GM18868 (cell line): ENCODE measurements around the gene NDUFS7.

ENCODE experiments used
- ATAC-seq: cut with Tn5 transposase; IDR thresholded peaks from one replicate; pipeline ENCODE4 v1.9.1; 2021; ENCODE audit warnings: mild to moderate bottlenecking, moderate library complexity; ENCODE audit not compliant: unreplicated experiment

The NDUFS7 gene

DNA sequence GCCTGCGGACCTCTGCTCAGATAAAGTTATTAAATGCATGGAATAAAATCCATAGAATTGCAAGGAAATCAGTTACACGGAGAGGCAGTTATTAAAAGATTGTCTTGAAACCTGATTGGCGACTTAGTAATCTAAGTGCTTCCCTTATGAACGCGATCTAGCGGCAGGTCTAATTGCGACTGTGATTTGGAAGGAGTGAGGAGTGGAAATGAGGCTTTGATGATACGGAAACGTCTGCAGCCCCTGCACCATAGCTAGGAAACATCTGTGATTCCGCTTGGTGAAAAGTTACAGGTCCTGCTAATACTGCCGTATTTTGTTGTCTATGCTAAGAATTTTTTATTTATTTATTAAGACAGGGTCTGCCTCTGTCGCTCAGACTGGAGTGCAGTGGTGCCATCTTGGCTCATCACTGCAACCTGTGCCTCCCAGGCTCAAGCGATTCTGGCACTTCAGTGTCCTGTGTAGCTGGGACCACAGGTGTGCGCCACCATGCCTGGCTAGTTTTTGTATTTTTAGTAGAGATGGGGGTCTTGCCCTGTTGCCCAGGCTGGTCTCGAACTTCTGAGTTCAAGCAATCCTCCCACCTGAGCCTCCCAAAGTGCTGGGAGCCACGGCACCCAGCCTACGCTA lies 887 bp downstream of the NDUFS7 start:
- no peak for ATAC-seq

DNA sequence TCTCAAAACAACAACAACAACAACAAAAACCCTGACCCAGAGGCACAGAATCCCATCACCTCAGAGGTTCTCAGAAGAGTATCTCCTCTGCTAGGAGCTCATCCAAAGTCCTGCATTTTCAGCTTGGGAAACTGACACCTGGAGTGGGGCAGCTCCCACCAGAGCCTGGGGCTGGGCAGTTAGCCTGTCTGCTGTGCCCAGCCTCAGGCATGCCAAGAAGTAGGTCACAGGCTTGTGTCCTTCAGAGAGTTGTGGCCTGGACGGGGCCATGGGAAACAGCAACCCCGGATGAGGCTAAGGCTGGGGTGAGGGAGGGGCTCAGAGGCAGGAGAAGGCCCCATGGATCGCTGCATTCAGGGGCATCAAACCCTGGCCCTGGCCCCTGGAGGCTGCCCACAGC lies 2.1 kb downstream of the NDUFS7 start:
- no peak for ATAC-seq

DNA sequence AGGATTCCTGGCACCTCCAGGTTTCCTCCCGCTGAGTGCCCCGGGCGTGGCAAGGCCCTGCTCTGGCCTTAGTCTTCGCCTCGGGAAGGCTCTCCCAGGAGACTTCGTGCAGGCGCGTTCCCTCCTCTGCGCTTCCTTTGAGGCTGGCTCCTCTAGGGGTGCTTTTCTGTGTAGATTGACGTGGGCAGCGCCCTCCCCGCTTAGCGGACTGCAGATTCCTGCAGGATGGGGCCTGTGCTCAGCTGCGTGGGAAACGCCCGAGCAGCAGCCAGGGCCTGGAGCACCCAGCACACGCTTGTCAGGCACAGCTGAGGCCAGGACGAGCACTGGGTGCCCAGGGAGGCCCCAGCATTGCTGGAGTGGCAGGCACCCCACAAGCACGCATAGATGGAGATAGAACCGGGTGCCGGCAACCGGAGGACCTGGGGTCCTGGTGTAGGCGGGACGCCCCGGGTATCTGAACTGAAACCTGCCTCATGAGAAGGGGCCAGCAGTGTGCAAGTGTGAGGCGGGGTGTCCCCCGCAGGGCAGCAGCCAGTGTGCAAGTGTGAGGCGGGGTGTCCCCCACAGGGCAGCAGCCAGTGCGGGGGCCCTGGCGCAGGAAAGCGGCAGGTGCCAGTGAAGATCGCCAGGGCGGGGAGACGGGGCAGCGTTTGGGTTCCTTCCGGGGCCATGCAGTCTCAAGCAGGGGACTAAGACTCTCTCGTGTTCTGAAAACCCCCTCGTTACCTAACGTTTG lies 3.4 kb downstream of the NDUFS7 start:
- ATAC-seq: no peak

DNA sequence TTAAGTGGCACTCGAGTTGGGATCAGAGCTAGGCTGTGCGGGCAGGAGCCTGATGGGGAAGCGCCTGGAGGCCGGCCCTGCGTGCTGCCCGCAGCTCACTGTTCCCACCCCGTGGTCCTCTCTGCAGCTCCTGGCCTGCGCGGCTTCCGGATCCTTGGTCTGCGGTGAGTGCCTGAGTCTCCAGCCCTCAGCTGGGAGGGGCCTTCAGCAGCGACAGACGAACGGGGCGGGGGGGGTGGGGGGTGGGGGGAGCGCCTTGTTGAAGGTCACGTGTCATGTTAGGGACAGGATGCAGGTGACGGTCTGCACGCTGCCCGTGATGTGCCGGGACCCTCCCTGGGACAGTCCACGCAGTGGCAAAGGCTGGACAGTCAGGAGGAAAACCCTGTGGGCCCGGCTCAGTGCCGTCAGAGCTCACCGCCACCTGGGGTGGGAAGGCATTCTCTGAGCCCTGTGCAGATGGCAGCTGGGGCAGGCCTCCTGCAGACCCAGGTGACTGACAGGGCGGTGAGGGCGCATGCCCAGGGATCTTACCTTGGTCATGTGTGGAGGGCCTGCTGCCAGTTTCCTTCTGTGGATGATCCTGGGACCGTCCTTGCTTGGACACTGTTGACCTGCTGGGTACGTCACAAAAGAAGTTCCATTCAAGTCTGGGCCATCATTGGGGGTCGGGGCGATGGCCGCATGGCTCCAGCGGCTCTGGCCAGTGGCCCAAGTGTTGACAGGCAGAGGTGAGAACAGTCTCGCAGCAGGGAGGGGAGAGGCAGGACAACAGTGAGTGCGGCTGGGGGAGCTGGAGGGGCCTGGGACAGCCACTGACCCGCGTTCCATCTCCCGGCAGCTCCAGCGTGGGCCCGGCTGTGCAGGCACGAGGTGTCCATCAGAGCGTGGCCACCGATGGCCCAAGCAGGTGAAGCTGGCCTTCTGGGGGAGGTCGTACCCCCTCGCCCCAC lies 4.3 kb downstream of the NDUFS7 start:
- ATAC-seq: no peak

DNA sequence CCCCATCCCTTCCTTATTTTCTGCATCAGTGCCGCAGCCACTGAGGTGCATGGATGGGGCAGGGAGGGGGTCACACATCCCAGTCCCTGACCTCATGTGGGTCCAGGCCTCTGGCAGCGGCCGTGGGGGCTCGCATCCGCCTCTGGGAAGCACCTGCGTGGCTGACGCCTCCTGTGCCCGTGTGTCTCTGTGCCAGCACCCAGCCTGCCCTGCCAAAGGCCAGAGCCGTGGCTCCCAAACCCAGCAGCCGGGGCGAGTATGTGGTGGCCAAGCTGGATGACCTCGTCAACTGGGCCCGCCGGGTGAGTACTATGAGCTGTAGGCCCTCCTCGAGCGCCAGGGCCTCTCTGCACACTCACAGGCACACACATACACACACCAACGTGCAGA lies 4.9 kb downstream of the NDUFS7 start:
- no peak for ATAC-seq

DNA sequence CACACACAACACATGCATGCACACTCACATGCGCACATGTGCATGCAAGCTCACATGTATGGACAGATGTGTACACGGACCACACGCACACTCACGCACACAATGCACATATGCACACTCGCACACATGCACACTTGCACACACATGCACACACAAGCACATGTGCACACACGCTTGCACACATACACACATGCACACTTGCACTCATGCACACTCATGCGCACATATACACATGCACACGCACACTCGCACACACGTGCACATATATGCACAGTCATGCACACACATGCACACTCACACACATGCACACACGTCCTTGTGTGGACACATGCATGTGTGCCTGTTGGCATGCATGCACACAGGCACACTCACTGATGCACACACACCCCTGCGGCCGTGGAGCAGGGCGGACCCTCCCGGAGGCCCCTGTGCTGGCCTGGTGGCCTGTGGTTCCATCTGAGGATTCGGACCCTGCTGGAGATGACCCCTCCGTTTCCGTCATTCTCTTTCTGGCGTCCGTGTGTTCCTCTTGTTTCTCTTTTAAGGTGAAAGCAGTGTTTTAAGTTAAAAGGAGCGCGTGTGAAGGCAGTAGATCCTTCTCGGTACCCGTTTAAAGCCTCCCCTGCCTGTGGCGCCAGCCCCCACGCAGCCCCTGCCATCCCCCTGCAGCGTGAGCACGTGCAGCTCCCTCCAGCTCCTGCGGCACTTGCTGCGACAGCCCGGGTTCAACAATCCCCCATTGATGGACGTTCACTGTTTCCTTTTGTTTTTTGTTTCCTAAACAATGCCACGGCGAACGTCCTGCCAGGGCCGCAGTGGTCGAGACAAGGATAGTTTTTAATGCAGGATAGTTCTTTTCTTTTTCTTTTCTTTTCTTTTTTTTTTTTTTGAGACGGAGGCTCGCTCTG lies 5.6 kb downstream of the NDUFS7 start:
- no peak for ATAC-seq

DNA sequence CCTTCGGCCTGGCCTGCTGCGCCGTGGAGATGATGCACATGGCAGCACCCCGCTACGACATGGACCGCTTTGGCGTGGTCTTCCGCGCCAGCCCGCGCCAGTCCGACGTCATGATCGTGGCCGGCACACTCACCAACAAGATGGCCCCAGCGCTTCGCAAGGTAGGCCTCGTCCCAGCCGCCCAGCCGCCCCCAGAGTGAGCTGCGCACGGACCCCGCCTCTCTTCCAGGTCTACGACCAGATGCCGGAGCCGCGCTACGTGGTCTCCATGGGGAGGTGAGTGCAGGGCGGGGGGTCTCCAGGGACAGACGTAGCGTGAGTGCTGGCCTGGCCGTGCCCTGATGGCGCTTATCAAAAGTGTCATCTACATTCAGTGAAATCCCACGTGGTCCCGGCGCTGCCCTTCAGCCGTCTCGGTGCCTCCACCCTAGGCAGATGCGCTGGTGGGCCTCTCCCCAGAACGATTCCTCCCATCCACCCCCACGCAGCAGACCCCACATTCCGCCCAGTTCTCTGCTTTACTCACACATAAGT lies 7.2 kb downstream of the NDUFS7 start:
- ATAC-seq: no peak

DNA sequence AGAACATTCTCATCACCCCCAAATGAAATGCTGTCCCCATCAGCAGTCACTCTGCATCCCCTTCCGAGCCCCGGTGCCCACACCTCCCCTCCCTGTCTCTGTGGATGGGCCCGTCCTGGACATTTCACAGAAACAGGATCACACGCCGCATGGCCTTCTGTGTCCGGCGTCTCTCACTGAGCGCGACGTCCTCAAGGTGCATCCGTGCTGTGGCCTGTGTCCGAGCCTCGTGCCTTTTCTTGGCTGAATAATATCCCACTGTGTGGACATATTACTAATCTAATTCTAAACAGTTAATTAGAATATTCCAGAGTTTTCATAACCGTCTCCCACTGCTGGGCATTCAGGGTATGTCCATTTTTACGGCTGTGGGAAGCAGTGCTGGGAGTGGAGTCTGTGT lies 8.7 kb downstream of the NDUFS7 start:
- ATAC-seq: no peak

DNA sequence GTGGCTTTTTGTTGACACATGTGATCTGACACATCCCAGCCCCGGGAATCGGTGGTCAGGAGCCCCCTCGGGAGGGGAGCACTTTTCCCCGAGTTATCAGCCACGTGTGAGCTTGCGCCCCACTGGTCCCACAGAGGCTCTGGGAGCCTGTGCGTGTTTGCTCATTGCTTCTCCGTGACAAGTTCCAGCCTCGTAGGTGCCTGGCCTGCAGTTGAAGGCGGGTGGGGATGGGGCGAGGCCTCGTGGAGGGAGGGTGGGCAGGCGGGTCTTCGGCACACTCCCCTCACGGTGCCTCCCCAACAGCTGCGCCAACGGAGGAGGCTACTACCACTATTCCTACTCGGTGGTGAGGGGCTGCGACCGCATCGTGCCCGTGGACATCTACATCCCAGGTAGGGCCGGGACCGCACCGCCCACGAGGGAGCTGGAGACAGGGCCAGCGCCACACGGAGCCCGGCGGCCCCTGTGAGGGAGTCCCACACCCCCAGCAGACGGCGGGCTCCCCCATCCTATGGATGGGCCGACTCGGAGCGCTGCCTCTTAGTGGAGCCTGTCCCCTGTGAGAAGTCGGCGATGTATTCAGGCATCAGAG lies 9.3 kb downstream of the NDUFS7 start:
- ATAC-seq: no peak

DNA sequence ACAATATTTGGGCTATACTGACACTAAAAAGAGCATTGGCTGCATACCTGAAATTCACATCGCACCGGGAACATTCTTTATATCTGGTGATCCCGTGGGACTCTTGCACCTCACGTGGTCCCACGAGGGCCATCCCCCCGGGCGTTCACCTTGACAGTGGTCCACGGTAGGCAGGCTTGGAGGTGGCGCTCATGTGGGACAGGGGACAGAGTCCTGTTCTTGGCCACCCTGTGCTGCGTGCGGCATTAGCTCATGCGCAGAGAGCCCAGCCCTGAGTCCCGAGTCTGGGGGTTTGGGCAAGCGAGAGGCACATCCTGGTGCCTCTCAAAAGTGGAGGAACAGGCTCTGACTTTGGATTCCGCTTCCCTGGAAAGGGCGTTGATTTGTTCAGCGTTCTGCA lies 10.1 kb downstream of the NDUFS7 start:
- no peak for ATAC-seq

DNA sequence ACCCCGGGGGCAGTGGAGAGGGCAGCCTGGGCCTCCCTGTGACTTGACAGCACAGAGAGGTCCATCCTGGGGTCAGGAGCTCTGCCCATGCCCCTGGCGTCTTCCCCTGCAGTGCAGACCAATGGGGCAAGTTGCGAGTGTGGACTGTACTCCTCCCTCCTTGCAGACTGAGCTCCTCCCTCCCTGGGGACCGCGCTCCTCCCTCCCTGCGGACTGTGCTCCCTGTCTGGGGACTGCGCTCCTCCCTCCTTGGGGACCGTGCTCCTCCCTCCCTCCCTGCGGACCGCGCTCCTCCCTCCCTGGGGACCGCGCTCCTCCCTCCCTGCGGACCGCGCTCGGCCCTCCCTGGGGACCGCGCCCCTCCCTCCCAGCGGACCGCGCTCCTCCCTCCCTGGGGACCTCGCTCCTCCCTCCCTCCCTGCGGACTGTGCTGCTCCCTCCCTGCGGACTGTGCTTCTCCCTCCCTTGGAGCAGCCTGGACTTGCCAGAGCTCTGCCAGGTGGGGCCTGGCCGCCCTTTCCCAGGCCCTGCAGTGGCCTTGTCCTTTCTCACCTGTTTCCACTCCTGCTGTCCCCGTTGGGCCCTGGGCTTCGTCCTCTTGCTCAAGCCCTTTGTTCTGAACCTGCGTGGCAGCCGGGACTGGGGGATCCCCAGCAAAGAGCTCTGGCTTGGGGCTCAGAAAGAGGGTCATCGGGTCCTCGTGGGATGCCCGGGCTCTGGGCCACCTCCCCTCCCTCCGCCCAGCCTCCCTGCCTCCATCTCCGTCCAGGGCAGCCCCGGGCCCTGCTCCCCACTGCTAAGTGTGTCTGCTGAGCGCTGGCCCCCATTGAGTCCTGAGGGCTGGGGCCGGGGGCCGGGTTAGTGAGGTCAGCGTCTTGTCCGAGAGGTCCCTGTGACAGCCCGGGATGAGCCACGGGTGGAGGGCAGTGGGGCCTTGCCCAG lies 10.8 kb downstream of the NDUFS7 start:
- ATAC-seq: no peak

DNA sequence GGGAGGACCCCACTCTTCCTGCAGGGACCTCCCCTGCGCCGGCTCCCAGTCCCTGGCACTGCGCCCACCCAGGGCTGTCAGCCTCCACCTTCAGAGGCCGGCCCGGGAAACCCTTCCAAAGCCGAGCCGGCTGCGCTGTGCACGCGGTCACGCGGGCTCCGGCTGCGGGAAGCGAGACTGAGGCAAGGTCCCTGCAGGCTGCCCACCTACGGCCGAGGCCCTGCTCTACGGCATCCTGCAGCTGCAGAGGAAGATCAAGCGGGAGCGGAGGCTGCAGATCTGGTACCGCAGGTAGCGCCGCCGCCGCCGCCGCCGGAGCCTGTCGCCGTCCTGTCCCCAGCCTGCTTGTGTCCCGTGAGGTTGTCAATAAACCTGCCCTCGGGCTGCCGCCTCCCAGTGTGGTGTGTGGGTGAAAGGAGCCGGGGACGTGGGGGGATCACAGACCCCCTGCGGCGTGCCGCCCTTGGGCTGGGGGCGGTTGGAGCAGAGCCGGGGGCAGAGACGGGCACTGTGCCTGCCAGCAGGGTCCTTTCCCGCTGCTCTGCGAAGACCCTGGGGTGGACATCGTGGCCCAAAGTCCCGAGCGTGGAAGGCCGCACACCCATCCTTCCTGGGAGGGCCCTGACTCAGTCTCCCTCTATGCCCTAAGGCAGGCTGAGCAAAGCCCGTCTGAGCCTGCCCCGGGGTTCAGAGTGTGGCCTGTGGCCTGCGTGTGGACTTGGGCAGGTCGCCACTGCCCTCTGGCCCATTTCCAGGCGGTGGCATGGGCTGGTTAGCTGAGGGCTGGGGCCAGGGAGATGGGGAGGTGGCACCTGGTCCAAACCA lies 11.7 kb downstream of the NDUFS7 start:
- ATAC-seq: no peak

DNA sequence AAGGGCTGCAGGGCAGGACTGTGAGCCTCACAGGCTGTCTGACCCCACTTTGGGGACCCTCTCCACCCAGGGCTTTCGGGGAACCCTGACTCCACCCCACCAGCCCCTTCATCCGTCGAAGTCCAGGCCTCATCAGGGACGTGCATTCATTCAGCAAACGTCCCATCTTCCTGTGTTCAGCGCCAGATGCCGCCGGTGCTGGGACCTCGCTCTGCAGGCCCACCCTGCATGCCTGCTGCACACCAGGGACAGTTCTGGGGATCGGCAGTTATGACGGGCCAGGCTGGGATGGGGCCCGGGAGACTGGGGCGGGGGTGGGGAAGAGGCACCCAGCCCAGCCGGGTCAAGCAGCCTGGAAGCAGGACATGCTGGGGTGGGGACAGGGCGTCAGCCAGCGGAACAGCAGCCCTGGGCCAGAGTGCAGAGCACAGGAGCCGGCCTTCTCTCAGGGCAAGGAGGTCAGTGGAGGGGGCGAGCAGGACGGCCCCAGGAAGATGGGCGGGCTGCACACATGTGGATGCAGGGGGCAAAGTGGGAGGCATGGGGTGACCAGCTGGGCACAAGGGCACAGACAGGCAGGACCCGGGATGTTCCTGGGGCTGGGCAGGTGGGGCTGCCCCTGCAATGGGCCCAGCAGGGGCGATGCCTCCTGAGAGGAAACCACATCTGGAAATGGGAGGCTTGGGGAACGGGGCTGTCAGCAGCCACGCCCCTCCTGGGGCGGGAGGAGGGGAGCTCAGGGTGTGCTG lies 12.5 kb downstream of the NDUFS7 start:
- ATAC-seq: no peak

DNA sequence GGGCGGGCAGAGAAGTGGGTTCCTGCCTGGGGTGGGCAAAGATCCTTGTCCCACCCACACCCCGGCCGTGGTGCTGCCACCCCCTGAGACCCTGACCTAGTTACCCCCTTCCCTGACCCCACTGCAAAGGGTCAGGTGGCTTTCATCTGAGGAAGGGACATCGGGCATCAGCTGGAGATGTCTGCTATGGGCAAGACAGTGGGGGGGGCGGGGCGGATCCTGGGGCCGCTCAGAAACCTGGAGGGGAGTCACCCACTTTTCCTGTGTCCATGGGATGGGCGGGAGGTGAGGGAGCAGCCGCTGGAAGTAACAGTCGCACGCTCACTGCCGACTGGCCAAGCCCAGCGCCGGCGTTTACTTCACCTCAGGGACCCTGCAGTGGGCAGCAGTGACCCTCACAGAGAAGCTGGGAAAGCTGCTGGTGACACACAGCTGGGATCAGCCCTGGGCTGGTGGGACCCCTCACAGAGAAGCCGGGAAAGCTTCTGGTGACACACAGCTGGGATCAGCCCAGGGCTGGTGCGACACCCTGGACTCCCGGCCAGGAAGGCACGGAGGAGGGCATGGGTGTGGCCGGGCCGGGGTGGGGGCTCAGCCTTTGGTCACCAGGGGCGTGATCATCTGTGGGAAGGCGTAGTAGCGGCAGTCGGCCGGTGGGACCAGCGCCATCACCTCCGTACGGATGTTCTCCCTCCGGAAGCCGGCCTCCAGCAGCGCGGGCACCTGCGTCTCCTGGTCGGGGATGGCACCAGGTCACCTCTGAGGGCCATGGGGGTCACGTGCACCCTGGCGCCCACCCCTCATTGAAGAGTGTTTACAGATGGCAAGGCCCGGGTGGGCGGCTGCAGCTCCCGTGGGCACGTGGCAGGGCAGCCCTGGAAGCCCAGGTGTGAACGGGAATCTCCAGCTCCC lies 13.3 kb downstream of the NDUFS7 start:
- ATAC-seq: no peak

DNA sequence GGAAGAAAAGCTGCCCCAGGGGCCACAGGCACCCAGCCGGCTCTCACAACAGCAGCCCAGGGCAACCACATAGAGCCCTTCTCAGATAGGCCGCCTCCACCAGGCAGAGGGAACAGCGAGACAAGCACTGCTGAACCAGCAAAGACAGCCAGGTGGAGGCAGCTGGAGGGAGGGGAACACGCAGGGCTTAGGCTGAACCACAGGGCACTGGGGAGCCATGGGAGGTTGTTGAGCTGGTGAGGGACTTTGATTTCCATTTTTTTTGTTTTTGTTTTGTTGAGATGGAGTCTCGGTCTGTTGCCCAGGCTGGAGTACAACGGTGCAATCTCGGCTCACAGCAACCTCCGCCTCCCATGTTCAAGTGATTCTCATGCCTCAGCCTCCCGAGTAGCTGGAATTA lies 14.1 kb downstream of the NDUFS7 start:
- no peak for ATAC-seq

DNA sequence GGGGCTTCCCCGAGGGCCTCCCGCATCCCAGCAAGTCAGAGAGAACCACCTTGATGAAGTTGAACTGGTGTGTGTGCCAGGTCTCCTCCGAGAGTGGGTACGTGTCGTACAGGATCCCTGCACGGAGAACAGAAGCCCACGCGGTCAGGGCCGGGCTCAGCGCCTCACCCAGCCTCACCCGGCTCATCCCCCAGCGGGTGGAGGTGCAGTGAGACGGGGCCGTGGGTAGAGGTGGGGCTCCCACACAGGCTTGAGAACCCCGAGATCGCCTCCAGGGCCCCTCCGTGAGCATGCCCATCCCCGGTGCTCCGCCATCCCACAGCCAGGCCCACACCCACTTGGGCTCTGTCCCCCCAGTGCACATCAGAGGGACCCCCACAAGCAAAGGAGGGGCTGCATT lies 15.4 kb downstream of the NDUFS7 start:
- no peak for ATAC-seq
